HepG2 (cell line): ENCODE data around the gene SNU13. TPM values are rescaled to one million over a fixed set of nuclear protein-coding genes. Genes with fewer than 3 reads are reported as not detected.
A peak's percentile ranks its signal among the peaks of the same experiment; 100 is the strongest.

Experiments
- AGO1 ChIP-seq: fragments of 200-400 bp; formaldehyde crosslinking; IDR thresholded peaks from 2 replicates; pipeline ENCODE4 v1.6.1; 2017; ENCODE audit warnings: mild to moderate bottlenecking, low read depth, low read length, moderate library complexity; ENCODE audit not compliant: poor library complexity, severe bottlenecking
- ARID2 ChIP-seq: sonication (generic); formaldehyde crosslinking; IDR thresholded peaks from 2 replicates; pipeline ENCODE4 v1.8.1; 2022; ENCODE audit warnings: mild to moderate bottlenecking, missing genetic modification reagents, borderline replicate concordance
- BCLAF1 ChIP-seq: fragments of 450-650 bp; IDR thresholded peaks from 2 replicates; pipeline ENCODE4 v1.6.1; 2017; ENCODE audit warnings: mild to moderate bottlenecking
- BRF2 ChIP-seq: sonication (generic); formaldehyde crosslinking; IDR thresholded peaks from 2 replicates; pipeline ENCODE4 v1.8.1; 2022; ENCODE audit warnings: mild to moderate bottlenecking, missing genetic modification reagents
- FOXJ3 ChIP-seq: sonication (generic); formaldehyde crosslinking; IDR thresholded peaks from 2 replicates; pipeline ENCODE4 v1.4.0; 2020; ENCODE audit warnings: missing genetic modification reagents, mild to moderate bottlenecking, borderline replicate concordance
- HOXA9 ChIP-seq: sonication (generic); formaldehyde crosslinking; IDR thresholded peaks from 2 replicates; pipeline ENCODE4 v1.8.1; 2022; ENCODE audit warnings: missing genetic modification reagents, mild to moderate bottlenecking, moderate library complexity, borderline replicate concordance
- KLF13 ChIP-seq: sonication (generic); formaldehyde crosslinking; IDR thresholded peaks from 2 replicates; pipeline ENCODE4 v1.4.0; 2020; ENCODE audit warnings: mild to moderate bottlenecking, missing genetic modification reagents
- LRRFIP1 ChIP-seq: sonication (generic); formaldehyde crosslinking; conservative IDR thresholded peaks from 2 replicates; pipeline ENCODE4 v1.4.0; 2020; ENCODE audit warnings: missing genetic modification reagents
- MAFK ChIP-seq, 2 experiments: IDR thresholded peaks in 1 of 2; conservative IDR thresholded peaks in 1 of 2; 2 replicates each; pipeline ENCODE4 v1.6.1; 2011; ENCODE audit warnings: improper control_type of control experiment in 2 of 2, low read length in 2 of 2
- NFATC3 ChIP-seq: sonication (generic); formaldehyde crosslinking; IDR thresholded peaks from 2 replicates; pipeline ENCODE4 v1.5.1; 2020; ENCODE audit warnings: mild to moderate bottlenecking, missing genetic modification reagents
- RELA ChIP-seq: sonication (generic); formaldehyde crosslinking; IDR thresholded peaks from 2 replicates; pipeline ENCODE4 v1.4.0; 2020; ENCODE audit warnings: missing genetic modification reagents
- SAFB2 ChIP-seq: sonication (generic); formaldehyde crosslinking; IDR thresholded peaks from 2 replicates; pipeline ENCODE4 v1.5.1; 2020; ENCODE audit warnings: missing genetic modification reagents, low read depth, mild to moderate bottlenecking, borderline replicate concordance
- SETDB1 ChIP-seq: sonication (generic); formaldehyde crosslinking; IDR thresholded peaks from 2 replicates; pipeline ENCODE4 v1.5.1; 2020; ENCODE audit warnings: missing genetic modification reagents, mild to moderate bottlenecking, borderline replicate concordance
- UBTF ChIP-seq: sonication (generic); formaldehyde crosslinking; IDR thresholded peaks from 2 replicates; pipeline ENCODE4 v1.4.0; 2020; ENCODE audit warnings: mild to moderate bottlenecking, missing genetic modification reagents
- ZNF205 ChIP-seq: IDR thresholded peaks from 2 replicates; pipeline ENCODE4 v1.6.1; 2018; ENCODE audit warnings: missing biosample characterization, missing genetic modification reagents
- ZNF292 ChIP-seq: sonication (generic); formaldehyde crosslinking; IDR thresholded peaks from 2 replicates; pipeline ENCODE4 v1.8.1; 2022; ENCODE audit warnings: mild to moderate bottlenecking, low read depth, missing genetic modification reagents, borderline replicate concordance
- ZNF30 ChIP-seq: sonication (generic); formaldehyde crosslinking; IDR thresholded peaks from 2 replicates; pipeline ENCODE4 v1.5.0; 2020; ENCODE audit warnings: mild to moderate bottlenecking, missing genetic modification reagents
- ZNF343 ChIP-seq: sonication (generic); formaldehyde crosslinking; IDR thresholded peaks from 2 replicates; pipeline ENCODE4 v1.4.0; 2020; ENCODE audit warnings: mild to moderate bottlenecking, missing genetic modification reagents
- ZNF501 ChIP-seq: sonication (generic); formaldehyde crosslinking; IDR thresholded peaks from 2 replicates; pipeline ENCODE4 v1.5.1; 2020; ENCODE audit warnings: mild to moderate bottlenecking, moderate library complexity, missing genetic modification reagents
- ZNF557 ChIP-seq: sonication (generic); formaldehyde crosslinking; IDR thresholded peaks from 2 replicates; pipeline ENCODE4 v1.4.0; 2020; ENCODE audit warnings: missing genetic modification reagents
- polyA plus RNA-seq, 8 experiments: library from polyadenylated mRNA; depleted of rRNA in 3 of 8; stranded (reverse) in 7 of 8; unstranded in 1 of 8; fragments of >200 nt; fragmentation: Illumina TruSeq in 4 of 8; extraction: Trizol in 4 of 8; gene quantifications; 2 replicates each; pipeline versions ENCODE4 v1.2.1 to v1.2.3, GENCODE V29; 2011 to 2016; ENCODE audit warnings: low read depth in 4 of 8, missing spikeins in 1 of 8, mixed read lengths in 1 of 8; ENCODE audit not compliant: insufficient read depth in 1 of 8
- total RNA-seq, 5 experiments: library from RNA; depleted of rRNA; stranded (reverse); fragments of >200 nt; fragmentation: Illumina TruSeq; extraction: Trizol; gene quantifications; 2 replicates each; pipeline ENCODE4 v1.2.3, GENCODE V29; 2016; ENCODE audit warnings: low read depth in 1 of 5

Gene SNU13
- total and polyA plus RNA-seq, 2 of the 13 experiments (the other 11 are each of a cell fraction or from before 2014, with no cell fraction given), result 203 to 287 TPM

- TF ChIP-seq UBTF (CRISPR knock-in tag) (peak; percentile 45; the same call in 1 of the 2 replicates), LRRFIP1 (CRISPR knock-in tag) (no peak), ZNF30 (CRISPR knock-in tag) (no peak), KLF13 (no peak), SETDB1 (no peak), HOXA9 (CRISPR knock-in tag) (no peak), ZNF501 (peak; percentile 82), ZNF557 (no peak), ZNF343 (no peak), MAFK (conservative IDR thresholded peaks at IDR 0.05 in 1 of 2, IDR thresholded peaks at IDR 0.05 in 1 of 2; ENCODE audit: low read length in 2 of 2) (no peak), BCLAF1 (no peak), RELA (CRISPR knock-in tag) (no peak), ZNF205 (CRISPR knock-in tag) (0 out of 2 replicates have a peak, but pooled peaks have one; percentile 26), AGO1 (no peak), NFATC3 (CRISPR knock-in tag) (no peak), ZNF292 (CRISPR knock-in tag) (no peak), ARID2 (CRISPR knock-in tag) (no peak), FOXJ3 (CRISPR knock-in tag) (0 out of 2 replicates have a peak, but pooled peaks have one; percentile 17), SAFB2 (CRISPR knock-in tag) (no peak), BRF2 (CRISPR knock-in tag) (no peak)
These were observed 8.6 kb upstream of the SNU13 start (continued) for GRCh38 chr22:41697126-41697775.
